ENCODE measurements around the gene NOL11. TPM values are rescaled to one million over a fixed set of nuclear protein-coding genes. Genes with fewer than 3 reads are reported as not detected.
A peak's percentile ranks its signal among the peaks of the same experiment; 100 is the strongest.
"Not testable (repeated sequence)": the region's sequence is repeated elsewhere in the genome, so short reads cannot be mapped to it uniquely, and the experiment has no call there.

Gene NOL11
- total RNA-seq, 1 experiment from 2014 or later, result 66.4 TPM

DNA sequence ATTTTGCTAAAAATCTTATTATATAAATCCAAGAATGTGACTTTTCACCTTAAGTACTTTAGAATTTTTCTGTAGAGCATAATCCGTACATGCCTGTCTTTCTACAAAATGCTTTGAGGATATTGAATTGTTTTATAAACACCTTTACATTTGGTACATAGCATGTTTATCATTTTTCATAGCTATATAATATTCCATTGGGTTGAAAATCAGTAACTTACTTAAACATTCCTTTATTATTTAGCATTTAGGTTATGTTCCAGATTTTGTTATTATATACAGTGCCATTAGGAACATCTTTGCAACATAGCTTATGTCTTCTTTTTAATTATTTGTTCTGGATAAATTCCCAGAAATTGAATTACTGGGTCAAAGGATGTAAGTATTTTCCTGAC is 17.0 kb upstream of the NOL11 start (continued):
- TF ChIP-seq, protein P1, sequence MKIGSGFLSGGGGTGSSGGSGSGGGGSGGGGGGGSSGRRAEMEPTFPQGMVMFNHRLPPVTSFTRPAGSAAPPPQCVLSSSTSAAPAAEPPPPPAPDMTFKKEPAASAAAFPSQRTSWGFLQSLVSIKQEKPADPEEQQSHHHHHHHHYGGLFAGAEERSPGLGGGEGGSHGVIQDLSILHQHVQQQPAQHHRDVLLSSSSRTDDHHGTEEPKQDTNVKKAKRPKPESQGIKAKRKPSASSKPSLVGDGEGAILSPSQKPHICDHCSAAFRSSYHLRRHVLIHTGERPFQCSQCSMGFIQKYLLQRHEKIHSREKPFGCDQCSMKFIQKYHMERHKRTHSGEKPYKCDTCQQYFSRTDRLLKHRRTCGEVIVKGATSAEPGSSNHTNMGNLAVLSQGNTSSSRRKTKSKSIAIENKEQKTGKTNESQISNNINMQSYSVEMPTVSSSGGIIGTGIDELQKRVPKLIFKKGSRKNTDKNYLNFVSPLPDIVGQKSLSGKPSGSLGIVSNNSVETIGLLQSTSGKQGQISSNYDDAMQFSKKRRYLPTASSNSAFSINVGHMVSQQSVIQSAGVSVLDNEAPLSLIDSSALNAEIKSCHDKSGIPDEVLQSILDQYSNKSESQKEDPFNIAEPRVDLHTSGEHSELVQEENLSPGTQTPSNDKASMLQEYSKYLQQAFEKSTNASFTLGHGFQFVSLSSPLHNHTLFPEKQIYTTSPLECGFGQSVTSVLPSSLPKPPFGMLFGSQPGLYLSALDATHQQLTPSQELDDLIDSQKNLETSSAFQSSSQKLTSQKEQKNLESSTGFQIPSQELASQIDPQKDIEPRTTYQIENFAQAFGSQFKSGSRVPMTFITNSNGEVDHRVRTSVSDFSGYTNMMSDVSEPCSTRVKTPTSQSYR (CRISPR knock-in tag; IDR thresholded peaks at IDR 0.05), result no peak
- no peak for TF ChIP-seq ETV6 (CRISPR knock-in tag; IDR thresholded peaks at IDR 0.05)
- TF ChIP-seq, protein P2, sequence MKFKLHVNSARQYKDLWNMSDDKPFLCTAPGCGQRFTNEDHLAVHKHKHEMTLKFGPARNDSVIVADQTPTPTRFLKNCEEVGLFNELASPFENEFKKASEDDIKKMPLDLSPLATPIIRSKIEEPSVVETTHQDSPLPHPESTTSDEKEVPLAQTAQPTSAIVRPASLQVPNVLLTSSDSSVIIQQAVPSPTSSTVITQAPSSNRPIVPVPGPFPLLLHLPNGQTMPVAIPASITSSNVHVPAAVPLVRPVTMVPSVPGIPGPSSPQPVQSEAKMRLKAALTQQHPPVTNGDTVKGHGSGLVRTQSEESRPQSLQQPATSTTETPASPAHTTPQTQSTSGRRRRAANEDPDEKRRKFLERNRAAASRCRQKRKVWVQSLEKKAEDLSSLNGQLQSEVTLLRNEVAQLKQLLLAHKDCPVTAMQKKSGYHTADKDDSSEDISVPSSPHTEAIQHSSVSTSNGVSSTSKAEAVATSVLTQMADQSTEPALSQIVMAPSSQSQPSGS (CRISPR knock-in tag; IDR thresholded peaks at IDR 0.05; ENCODE audit: borderline replicate concordance, low read depth), result no peak

DNA sequence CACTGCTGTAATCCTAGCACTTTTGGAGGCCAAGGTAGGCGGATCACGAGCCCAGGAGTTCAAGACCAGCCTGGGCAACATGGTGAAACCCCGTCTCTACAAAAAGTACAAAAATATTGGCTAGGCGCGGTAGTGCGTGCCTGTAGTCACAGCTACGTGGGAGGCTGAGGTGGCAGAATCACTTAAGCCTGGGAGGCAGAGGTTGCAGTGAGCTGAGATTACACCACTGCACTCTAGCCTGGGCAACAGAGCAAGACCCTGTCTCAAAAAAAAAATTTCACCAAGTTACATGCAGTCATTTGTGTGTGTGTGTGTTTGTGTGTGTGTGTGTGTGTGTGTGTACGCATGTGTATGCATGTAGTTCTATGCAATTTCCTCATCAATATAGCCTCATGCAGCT is 14.9 kb upstream of the NOL11 start:
- POLR2A ChIA-PET; H3K27me3 Mint-ChIP-seq (ENCODE audit: low read depth); CTCF ChIA-PET: not testable (repeated sequence)

DNA sequence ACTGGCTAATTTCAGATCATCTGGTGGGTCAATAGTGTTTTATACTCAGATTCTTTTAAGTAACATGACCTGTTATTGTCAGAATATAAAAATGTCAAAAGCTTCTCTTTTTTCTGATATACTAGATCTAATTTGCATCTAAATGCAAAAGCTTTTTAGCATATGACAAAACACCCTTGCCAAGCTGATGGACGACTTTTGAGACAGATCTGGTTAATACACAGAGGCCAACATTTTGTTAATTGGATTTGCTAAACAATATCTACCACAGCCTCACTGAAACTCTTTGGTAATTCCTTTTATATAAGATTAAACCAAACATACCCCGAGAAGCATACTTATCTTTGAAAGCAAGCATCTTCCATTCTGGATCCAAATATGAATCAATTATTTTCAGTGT is 10.3 kb upstream of the NOL11 start:
- H3K27ac Mint-ChIP-seq, result no peak overlapping the region
- no peaks in the 10 kb centered on the region for H3K27me3 Mint-ChIP-seq (ENCODE audit: low read depth)
- DNase-seq (ENCODE audit: low spot score), result no peak
- H3K9me3 Mint-ChIP-seq, result peaks cover 3% of the 10 kb centered on the region
- no peaks in the 10 kb centered on the region for H3K36me3 Mint-ChIP-seq
- no peak for TF ChIP-seq CREM (CRISPR knock-in tag; IDR thresholded peaks at IDR 0.05)
- TF ChIP-seq ESRRA (CRISPR knock-in tag; IDR thresholded peaks at IDR 0.05; ENCODE audit: borderline replicate concordance), result no peak
- no peak for TF ChIP-seq ZNF263 (CRISPR knock-in tag; IDR thresholded peaks at IDR 0.05; ENCODE audit: low read depth)
- TF ChIP-seq NR2C2 (CRISPR knock-in tag; IDR thresholded peaks at IDR 0.05), result no peak
- TF ChIP-seq, protein P3, sequence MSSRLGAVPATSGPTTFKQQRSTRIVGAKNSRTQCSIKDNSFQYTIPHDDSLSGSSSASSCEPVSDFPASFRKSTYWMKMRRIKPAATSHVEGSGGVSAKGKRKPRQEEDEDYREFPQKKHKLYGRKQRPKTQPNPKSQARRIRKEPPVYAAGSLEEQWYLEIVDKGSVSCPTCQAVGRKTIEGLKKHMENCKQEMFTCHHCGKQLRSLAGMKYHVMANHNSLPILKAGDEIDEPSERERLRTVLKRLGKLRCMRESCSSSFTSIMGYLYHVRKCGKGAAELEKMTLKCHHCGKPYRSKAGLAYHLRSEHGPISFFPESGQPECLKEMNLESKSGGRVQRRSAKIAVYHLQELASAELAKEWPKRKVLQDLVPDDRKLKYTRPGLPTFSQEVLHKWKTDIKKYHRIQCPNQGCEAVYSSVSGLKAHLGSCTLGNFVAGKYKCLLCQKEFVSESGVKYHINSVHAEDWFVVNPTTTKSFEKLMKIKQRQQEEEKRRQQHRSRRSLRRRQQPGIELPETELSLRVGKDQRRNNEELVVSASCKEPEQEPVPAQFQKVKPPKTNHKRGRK (CRISPR knock-in tag; IDR thresholded peaks at IDR 0.05; ENCODE audit: borderline replicate concordance), result no peak
- TF ChIP-seq, protein P1 (CRISPR knock-in tag; IDR thresholded peaks at IDR 0.05), result no peak
- no peak for TF ChIP-seq SP1 (CRISPR knock-in tag; conservative IDR thresholded peaks at IDR 0.05)
- TF ChIP-seq ZNF138 (CRISPR knock-in tag; conservative IDR thresholded peaks at IDR 0.05), result no peak
- no peak for TF ChIP-seq ZNF219 (CRISPR knock-in tag; IDR thresholded peaks at IDR 0.05; ENCODE audit: borderline replicate concordance)
- no peak for TF ChIP-seq CDX4 (CRISPR knock-in tag; IDR thresholded peaks at IDR 0.05; ENCODE audit: borderline replicate concordance)
- no peak for TF ChIP-seq CTCF (IDR thresholded peaks at IDR 0.05)
- TF ChIP-seq GABPB1 (CRISPR knock-in tag; IDR thresholded peaks at IDR 0.05), result no peak
- no peak for TF ChIP-seq HMGA2 (CRISPR knock-in tag; IDR thresholded peaks at IDR 0.05)
- TF ChIP-seq ZNF532 (CRISPR knock-in tag; IDR thresholded peaks at IDR 0.05; ENCODE audit: borderline replicate concordance), result no peak
- ChIA-PET CTCF (no interaction called here), POLR2A (interaction anchor here (1.6 kb wide), 1 partner anchor 10 kb away, joined by 5 read pairs; the partner anchor contains the start of gene NOL11)
- no peak for ATAC-seq
- no peak overlapping the region for H3K4me3 Mint-ChIP-seq
- peaks cover 11% of the 10 kb centered on the region for H3K4me1 Mint-ChIP-seq

More for the DNA sequence above, 14.9 kb upstream of the NOL11 start:
- H3K36me3 Mint-ChIP-seq; ATAC-seq; H3K4me3 Mint-ChIP-seq; H3K9me3 Mint-ChIP-seq; H3K4me1 Mint-ChIP-seq; H3K27ac Mint-ChIP-seq; DNase-seq (ENCODE audit: low spot score): not testable (repeated sequence)
- peak; percentile 79 for TF ChIP-seq ZNF121 (CRISPR knock-in tag; IDR thresholded peaks at IDR 0.05)

All from WTC11 (cell line).